IMR-90 (cell line): ENCODE data around the gene NDUFB10. TPM values are rescaled to one million over a fixed set of nuclear protein-coding genes. Genes with fewer than 3 reads are reported as not detected.

Experiments
- MAFK ChIP-seq: IDR thresholded peaks from 2 replicates; pipeline ENCODE4 v1.6.1; 2012; ENCODE audit warnings: low read depth, low read length, improper control_type of control experiment
- MAZ ChIP-seq: IDR thresholded peaks from 2 replicates; pipeline ENCODE4 v1.6.1; 2012; ENCODE audit warnings: low read depth, mild to moderate bottlenecking, low read length, improper control_type of control experiment, moderate library complexity, borderline replicate concordance
- POLR2A ChIP-seq: IDR thresholded peaks from 2 replicates; pipeline ENCODE4 v1.6.1; 2012; ENCODE audit warnings: mild to moderate bottlenecking, low read depth, low read length
- RFX5 ChIP-seq: IDR thresholded peaks from 2 replicates; pipeline ENCODE4 v1.8.0; 2012; ENCODE audit warnings: low read depth, mild to moderate bottlenecking, low read length, moderate library complexity
- polyA plus RNA-seq, 3 experiments: library from polyadenylated mRNA; depleted of rRNA; stranded (reverse); fragments of >200 nt; gene quantifications; 2 replicates each; pipeline ENCODE4 v1.2.3, GENCODE V29; 2012; ENCODE audit warnings: low replicate concordance in 1 of 3
- total RNA-seq: library from RNA; depleted of rRNA; stranded (reverse); fragments of >200 nt; gene quantifications from 2 replicates; pipeline ENCODE4 v1.2.3, GENCODE V29; 2012
- TF ChIP-seq, protein P1 (sequence below): conservative IDR thresholded peaks from 2 replicates; pipeline ENCODE4 v1.5.1; 2012; ENCODE audit warnings: mild to moderate bottlenecking, low read depth, low read length, improper control_type of control experiment

NDUFB10 gene
- total and polyA plus RNA-seq, 2 of the 4 experiments (the other 2 are of a cell fraction), result 189 to 220 TPM

DNA sequence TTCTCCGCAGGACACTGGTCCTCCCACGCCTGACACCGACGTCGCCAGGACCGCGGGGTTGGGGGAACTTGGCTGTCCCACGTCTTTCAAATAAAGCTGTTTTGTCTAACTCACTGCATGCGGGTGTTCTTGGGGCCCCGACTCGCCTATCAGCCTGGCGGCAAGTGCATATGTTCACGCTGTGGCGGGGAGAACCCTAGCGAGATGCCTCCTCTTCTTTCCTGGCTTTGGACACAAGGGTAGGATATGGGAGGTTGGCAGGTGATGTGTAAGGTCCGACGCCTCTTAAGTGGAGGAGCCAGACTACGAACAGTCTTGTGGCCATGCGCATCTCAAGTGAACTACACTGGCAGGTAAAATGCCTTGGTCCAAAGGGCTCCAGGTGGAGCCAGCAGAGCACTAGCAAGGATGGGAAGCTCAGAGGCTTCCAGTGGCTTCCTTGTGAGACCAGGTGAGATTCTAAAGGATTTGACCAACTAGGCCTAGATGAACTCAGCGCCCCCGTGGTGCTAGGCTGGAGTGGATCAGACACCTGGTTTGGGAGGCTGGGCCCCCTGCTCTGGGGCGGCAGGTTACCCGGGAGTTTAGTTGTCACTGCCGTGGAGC lies 6.2 kb downstream of the NDUFB10 start (continued):
- TF ChIP-seq, protein P1, sequence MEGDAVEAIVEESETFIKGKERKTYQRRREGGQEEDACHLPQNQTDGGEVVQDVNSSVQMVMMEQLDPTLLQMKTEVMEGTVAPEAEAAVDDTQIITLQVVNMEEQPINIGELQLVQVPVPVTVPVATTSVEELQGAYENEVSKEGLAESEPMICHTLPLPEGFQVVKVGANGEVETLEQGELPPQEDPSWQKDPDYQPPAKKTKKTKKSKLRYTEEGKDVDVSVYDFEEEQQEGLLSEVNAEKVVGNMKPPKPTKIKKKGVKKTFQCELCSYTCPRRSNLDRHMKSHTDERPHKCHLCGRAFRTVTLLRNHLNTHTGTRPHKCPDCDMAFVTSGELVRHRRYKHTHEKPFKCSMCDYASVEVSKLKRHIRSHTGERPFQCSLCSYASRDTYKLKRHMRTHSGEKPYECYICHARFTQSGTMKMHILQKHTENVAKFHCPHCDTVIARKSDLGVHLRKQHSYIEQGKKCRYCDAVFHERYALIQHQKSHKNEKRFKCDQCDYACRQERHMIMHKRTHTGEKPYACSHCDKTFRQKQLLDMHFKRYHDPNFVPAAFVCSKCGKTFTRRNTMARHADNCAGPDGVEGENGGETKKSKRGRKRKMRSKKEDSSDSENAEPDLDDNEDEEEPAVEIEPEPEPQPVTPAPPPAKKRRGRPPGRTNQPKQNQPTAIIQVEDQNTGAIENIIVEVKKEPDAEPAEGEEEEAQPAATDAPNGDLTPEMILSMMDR, result no peak
- TF ChIP-seq RFX5 (no peak), MAFK (no peak), POLR2A (no peak), MAZ (no peak)
